SK-N-SH (cell line): ENCODE data around the gene ZNF277. TPM values are rescaled to one million over a fixed set of nuclear protein-coding genes. Genes with fewer than 3 reads are reported as not detected.
A peak's percentile ranks its signal among the peaks of the same experiment; 100 is the strongest.

Source experiments
- ELF1 ChIP-seq: IDR thresholded peaks from 2 replicates; pipeline ENCODE4 v1.4.0; 2012
- EP300 ChIP-seq, 2 experiments: IDR thresholded peaks; 2 replicates each; pipeline versions ENCODE4 v1.4.0 to v1.6.1; 2012; ENCODE audit warnings: borderline replicate concordance in 1 of 2, low read depth in 1 of 2, low read length in 1 of 2
- FOSL2 ChIP-seq: IDR thresholded peaks from 2 replicates; pipeline ENCODE4 v1.4.0; 2012; ENCODE audit warnings: low read depth, mild to moderate bottlenecking, moderate library complexity, borderline replicate concordance
- FOXJ3 ChIP-seq: sonication (generic); formaldehyde crosslinking; IDR thresholded peaks from 2 replicates; pipeline ENCODE4 v1.5.1; 2020; ENCODE audit warnings: mild to moderate bottlenecking, missing genetic modification reagents
- IRF3 ChIP-seq: fragments of 150-350 bp; IDR thresholded peaks from 2 replicates; pipeline ENCODE4 v1.6.1; 2016; ENCODE audit warnings: mild to moderate bottlenecking, low read depth, low read length
- MAX ChIP-seq: IDR thresholded peaks from 2 replicates; pipeline ENCODE4 v1.4.0; 2012; ENCODE audit warnings: low read depth
- NFIC ChIP-seq: IDR thresholded peaks from 2 replicates; pipeline ENCODE4 v1.4.0; 2012; ENCODE audit warnings: borderline replicate concordance
- RAD21 ChIP-seq: IDR thresholded peaks from 2 replicates; pipeline ENCODE4 v1.6.1; 2012; ENCODE audit warnings: mild to moderate bottlenecking, low read length
- RCOR1 ChIP-seq: fragments of 150-350 bp; IDR thresholded peaks from 2 replicates; pipeline ENCODE4 v1.6.1; 2017; ENCODE audit warnings: antibody characterized with exemption, low read length
- REST ChIP-seq: IDR thresholded peaks from 2 replicates; pipeline ENCODE4 v1.6.1; 2012; ENCODE audit warnings: mild to moderate bottlenecking, low read depth, low read length, moderate library complexity
- SIN3A ChIP-seq: IDR thresholded peaks from 2 replicates; pipeline ENCODE4 v1.6.1; 2012; ENCODE audit warnings: low read depth, mild to moderate bottlenecking, low read length, moderate library complexity, borderline replicate concordance
- TAF1 ChIP-seq: IDR thresholded peaks from 2 replicates; pipeline ENCODE4 v1.6.1; 2012; ENCODE audit warnings: low read depth, mild to moderate bottlenecking, low read length, moderate library complexity, borderline replicate concordance
- TEAD4 ChIP-seq: IDR thresholded peaks from 2 replicates; pipeline ENCODE4 v1.4.0; 2012; ENCODE audit warnings: mild to moderate bottlenecking, borderline replicate concordance; ENCODE audit not compliant: insufficient read depth
- polyA plus RNA-seq, 3 experiments: library from polyadenylated mRNA; depleted of rRNA; stranded (reverse); fragments of >200 nt; gene quantifications; 2 replicates each; pipeline ENCODE4 v1.2.3, GENCODE V29; 2012
- TF ChIP-seq, protein P1 (sequence below): fragments of 200-600 bp; sonication (generic); IDR thresholded peaks from 2 replicates; pipeline ENCODE4 v1.6.1; 2017; ENCODE audit warnings: antibody characterized with exemption, mild to moderate bottlenecking, moderate library complexity

ZNF277 gene
- polyA plus RNA-seq, 1 of the 3 experiments (the other 2 are of a cell fraction), result 11.5 TPM

GRCh38 chr7:112204499-112205342, 1.8 kb upstream of the ZNF277 start (continued):
- TF ChIP-seq, protein P1, sequence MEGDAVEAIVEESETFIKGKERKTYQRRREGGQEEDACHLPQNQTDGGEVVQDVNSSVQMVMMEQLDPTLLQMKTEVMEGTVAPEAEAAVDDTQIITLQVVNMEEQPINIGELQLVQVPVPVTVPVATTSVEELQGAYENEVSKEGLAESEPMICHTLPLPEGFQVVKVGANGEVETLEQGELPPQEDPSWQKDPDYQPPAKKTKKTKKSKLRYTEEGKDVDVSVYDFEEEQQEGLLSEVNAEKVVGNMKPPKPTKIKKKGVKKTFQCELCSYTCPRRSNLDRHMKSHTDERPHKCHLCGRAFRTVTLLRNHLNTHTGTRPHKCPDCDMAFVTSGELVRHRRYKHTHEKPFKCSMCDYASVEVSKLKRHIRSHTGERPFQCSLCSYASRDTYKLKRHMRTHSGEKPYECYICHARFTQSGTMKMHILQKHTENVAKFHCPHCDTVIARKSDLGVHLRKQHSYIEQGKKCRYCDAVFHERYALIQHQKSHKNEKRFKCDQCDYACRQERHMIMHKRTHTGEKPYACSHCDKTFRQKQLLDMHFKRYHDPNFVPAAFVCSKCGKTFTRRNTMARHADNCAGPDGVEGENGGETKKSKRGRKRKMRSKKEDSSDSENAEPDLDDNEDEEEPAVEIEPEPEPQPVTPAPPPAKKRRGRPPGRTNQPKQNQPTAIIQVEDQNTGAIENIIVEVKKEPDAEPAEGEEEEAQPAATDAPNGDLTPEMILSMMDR, result no peak
- TF ChIP-seq SIN3A, result 0 out of 2 replicates have a peak, but pooled peaks have one; percentile 15
- TF ChIP-seq EP300 (IDR thresholded peaks at IDR 0.05; ENCODE audit: borderline replicate concordance in 1 of 2, low read depth in 1 of 2, low read length in 1 of 2), result no peak
- TF ChIP-seq REST, result no peak
- no peak for TF ChIP-seq RCOR1
- no peak for TF ChIP-seq TAF1
- TF ChIP-seq FOSL2, result no peak
- TF ChIP-seq RAD21, result peak; percentile 10; the same call in 1 of the 2 replicates
- 0 out of 2 replicates have a peak, but pooled peaks have one; percentile 8 for TF ChIP-seq IRF3
- no peak for TF ChIP-seq ELF1
- no peak for TF ChIP-seq NFIC
- TF ChIP-seq TEAD4, result no peak
- TF ChIP-seq FOXJ3 (CRISPR knock-in tag), result no peak
- no peak for TF ChIP-seq MAX
